Muscle of back (tissue), 11 donors: ENCODE results near the gene OXLD1. TPM values are rescaled to one million over a fixed set of nuclear protein-coding genes. Genes with fewer than 3 reads are reported as not detected.
A peak's percentile ranks its signal among the peaks of the same experiment; 100 is the strongest.

ENCODE experiments used
- DNase-seq, 3 donors: peaks; one replicate each; pipeline versions ENCODE4 v3.0.0 to v3.0.0-alpha.2; 2013
- polyA plus RNA-seq, 10 donors: library from polyadenylated mRNA; unstranded; fragments of 120-200 nt; gene quantifications; one replicate each; pipeline ENCODE4 v1.2.1, GENCODE V29; 2013; ENCODE audit not compliant: insufficient read length in 10 of 10

Gene OXLD1
- polyA plus RNA-seq, 10 donors, result 6.0 to 15.8 (median 8.8) TPM

- no peak for DNase-seq
These were observed 37.6 kb upstream of the OXLD1 start for GRCh38 chr17:81703747-81704654.

GRCh38 chr17:81702934-81703746 is 36.7 kb upstream of the OXLD1 start, which contains the start of gene MRPL12:
Gene MRPL12, plus strand, starts transcription at chr17:81703367. Its CDS starts 135 bp downstream, at chr17:81703502.
- DNase-seq, result peak; percentile 91 to 98 (median 95)

DNA sequence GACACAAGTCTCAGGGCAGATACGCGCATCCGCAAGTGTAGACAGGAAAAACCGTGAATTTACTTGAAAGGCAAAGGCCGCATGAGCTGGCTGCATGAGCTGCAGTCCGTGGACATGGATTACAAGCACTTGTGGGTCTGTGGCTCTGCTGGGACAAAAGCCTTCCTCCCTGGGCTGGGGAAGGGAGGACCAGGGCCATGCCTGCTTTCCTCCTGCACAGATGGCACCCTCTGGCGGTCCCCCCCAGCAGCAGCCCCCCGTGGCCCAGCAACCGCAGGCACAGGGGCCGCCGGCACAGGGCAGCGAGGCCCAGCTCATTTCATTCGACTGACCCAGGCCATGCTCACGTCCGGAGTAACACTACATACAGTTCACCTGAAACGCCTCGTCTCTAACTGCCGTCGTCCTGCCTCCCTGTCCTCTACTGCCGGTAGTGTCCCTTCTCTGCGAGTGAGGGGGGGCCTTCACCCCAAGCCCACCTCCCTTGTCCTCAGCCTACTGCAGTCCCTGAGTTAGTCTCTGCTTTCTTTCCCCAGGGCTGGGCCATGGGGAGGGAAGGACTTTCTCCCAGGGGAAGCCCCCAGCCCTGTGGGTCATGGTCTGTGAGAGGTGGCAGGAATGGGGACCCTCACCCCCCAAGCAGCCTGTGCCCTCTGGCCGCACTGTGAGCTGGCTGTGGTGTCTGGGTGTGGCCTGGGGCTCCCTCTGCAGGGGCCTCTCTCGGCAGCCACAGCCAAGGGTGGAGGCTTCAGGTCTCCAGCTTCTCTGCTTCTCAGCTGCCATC is 35.1 kb upstream of the OXLD1 start:
- DNase-seq, result no peak

GRCh38 chr17:81700353-81701287 is 34.2 kb upstream of the OXLD1 start:
- no peak for DNase-seq

DNA sequence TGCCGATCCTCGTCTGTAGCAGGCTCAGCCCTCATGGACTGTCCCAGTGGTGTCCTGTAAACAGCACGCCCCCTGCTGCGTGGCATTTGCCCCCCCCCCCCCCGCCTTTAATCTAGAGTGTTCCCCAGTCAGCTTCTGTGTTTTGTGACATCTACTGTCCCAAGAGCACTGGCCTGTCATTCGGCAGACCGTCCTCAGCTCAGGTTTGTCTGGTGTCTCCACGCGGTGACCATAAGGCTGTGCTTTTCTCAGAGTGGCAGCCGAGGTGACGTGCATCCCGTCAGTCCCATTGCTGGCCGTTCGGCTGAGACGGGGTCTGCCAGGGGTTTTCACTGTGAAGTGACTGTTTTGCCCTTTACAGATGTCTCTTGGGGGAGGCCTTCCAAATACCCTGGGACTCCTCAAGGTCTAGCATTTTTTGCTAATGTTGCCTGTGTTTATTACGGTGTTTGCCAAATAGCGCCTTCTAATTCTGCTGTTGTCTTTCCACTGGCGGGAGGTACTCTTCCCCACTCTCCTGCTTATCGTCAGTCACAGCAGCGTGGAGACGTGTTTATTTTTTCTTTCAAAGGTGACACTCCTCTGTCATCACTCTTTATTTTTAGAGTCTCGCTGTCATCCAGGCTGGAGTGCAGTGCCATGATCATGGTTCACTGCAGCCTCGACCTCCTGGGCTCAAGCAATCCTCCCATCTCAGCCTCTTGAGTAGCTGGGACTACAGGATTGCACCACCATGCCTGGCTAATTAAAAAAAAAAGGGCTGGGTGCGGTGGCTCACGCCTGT is 31.0 kb upstream of the OXLD1 start:
- DNase-seq, result no peak

GRCh38 chr17:81696218-81696941 is 30.0 kb upstream of the OXLD1 start:
- DNase-seq, result no peak

DNA sequence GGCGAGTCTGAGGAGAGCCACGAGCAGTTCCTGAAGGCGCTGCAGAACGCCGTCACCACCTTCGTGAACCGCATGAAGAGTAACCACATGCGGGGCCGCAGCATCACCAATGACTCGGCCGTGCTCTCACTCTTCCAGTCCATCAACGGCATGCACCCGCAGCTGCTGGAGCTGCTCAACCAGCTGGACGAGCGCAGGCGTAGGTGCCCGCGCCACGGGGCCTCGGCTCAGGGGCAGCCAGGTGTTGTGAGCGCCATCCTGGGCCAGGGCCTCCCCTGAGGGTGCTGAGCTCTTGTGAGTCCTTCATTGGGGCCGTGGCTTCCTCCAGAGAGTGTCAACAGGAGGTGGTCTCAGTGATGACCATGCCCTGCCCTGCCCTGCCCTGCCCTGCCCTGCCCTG is 29.4 kb upstream of the OXLD1 start:
- no peak for DNase-seq

DNA sequence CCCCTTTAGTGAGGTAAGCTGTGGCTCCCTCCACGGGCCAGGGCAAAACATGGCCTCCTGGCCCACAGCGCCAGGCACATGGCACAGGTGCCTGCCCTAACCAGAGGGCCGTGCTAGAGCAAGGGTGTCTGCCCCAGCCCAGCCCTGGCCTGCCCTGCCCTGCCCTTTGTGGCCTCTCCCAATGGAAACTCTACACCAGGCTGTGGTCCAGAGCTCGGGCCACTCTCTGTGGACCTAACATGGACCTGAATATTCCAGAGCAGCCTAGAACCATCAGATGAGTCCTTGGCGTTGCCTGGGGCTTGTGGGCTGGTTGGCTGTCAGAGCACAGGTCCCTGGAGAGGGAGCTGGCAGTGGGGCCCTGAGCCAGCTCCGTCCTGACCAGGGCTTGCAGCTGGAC is 28.8 kb upstream of the OXLD1 start:
- no peak for DNase-seq

DNA sequence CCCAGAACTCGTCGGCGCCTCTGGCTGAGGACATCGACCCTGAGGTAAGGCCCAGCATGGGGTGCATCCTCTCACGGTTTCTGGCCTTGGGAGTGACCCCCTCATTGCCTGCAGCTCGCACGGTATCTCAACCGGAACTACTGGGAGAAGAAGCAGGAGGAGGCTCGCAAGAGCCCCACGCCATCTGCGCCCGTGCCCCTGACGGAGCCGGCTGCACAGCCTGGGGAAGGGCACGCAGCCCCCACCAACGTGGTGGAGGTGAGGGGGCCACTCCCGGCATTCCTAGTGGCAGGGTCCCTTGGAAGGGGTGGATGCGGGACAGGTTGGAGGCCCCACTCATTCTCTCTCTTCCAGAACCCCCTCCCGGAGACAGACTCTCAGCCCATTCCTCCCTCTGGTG is 28.4 kb upstream of the OXLD1 start:
- no peak for DNase-seq

DNA sequence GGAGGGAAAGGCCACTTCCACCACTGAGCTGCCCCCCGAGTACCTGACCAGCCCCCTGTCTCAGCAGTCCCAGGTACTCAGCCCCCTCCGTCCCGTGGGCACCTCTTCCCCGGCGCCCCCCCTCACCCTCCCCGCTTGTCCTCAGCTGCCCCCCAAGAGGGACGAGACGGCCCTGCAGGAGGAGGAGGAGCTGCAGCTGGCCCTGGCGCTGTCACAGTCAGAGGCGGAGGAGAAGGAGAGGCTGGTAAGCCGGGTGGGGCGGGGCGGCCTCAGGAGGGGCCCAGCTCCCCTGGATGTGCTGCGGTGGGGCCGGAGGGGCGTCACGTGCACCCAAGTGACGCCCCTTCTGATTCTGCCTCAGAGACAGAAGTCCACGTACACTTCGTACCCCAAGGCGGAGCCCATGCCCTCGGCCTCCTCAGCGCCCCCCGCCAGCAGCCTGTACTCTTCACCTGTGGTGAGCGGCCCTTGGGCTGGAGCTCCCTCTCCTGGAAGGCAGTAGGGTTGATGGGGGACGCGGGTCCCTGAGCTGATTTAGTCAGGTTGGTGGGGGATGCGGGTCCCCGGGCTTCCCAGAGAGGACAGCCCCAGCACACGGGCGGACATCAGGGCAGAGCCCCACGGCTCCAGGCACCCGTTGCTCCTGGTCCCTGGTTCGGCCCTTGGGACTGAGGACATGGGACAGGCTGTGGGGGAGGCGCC is 27.3 kb upstream of the OXLD1 start:
- DNase-seq, result no peak

- no peak for DNase-seq
These were observed 25.2 kb upstream of the OXLD1 start for GRCh38 chr17:81691608-81692007.

DNA sequence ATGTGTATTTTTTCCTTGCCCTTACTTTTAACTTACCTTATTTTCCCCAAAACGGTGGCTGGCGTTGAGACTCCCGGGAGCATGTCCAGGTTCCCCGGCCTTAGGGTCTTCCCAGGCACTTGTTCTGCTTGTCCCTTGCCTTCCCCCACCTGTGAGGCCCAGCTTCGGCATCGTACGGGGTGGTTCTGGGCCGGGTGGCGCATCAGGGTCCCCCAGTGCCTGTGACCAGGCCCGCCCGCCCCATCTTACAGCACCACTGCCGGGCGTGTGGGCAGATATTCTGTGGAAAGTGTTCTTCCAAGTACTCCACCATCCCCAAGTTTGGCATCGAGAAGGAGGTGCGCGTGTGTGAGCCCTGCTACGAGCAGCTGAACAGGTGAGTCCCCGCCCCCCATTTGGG is 24.8 kb upstream of the OXLD1 start:
- DNase-seq, result no peak

GRCh38 chr17:81690549-81690948 is 24.1 kb upstream of the OXLD1 start:
- no peak for DNase-seq

- DNase-seq, result no peak
These were observed 23.7 kb upstream of the OXLD1 start for GRCh38 chr17:81690066-81690465.

DNA sequence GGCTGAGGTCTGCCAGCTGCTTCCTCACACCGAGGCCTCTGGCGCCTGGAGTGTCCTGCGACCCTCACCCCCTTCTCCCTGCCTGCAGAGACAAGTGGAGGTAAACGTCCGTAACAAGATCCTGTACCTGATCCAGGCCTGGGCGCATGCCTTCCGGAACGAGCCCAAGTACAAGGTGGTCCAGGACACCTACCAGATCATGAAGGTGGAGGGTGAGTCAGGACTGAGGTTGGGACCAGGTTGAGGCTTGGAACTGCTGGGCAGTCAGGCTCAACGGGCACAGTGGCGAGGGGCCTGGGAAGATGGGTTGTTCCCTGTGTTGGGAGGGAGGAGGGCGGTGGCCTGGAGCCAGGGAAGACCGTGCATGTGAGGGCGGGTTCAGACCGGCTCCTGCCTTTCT is 22.2 kb upstream of the OXLD1 start:
- DNase-seq, result no peak

DNA sequence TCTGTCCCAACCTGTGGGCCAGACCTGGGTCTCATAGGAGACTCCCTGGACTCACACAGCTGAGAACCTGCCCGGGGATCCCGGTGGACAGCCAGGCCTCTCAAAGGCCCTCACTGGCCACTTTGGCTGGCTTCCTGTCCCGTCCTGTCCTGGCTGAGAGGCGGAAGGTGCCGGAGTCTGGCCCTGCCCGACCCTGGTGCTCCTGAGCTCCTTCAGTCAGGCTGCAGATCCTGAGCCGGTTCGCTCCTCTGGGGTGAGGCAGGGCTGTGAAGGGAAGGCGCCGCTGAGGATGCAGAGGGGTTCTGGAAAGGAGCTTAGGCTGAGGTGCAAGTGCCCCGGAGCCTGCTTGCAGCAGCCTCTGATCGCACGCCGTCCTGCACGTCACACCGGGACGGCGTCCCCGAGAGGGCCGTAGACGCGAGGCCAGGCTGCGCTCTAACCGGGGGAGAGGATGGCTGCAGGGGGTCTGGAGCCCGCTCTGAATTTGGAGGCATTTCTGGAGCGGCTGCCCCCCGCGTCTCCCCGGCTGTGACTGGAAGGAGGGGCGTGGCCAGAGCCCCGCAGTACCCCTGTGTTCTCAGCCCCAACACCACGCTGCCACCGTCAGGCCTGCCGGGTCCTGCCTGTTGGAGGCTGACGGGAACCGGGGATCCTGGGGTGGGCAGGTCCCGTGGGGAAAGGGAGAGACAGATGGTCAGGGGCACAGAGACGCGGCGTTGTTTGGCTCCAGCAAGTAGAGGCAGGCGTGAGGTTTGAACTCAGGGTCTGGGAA is 21.6 kb upstream of the OXLD1 start:
- no peak for DNase-seq

GRCh38 chr17:81686614-81687013 is 20.2 kb upstream of the OXLD1 start:
- no peak for DNase-seq

GRCh38 chr17:81685108-81685507 is 18.7 kb upstream of the OXLD1 start:
- no peak for DNase-seq
